ENCODE measurements around the gene ENO3. TPM values are rescaled to one million over a fixed set of nuclear protein-coding genes. Genes with fewer than 3 reads are reported as not detected.

ENO3 gene
- polyA plus RNA-seq, 3 donors, result 0.36 to 14.2 (median 0.60) TPM

GRCh38 chr17:4972752-4973151, 21.8 kb downstream of the ENO3 start:
- Histone ChIP-seq H3K4me3 (replicated peaks in 1 of 3; ENCODE audit: low read depth in 2 of 3, low read length in 3 of 3) (peak overlapping the region in 2 of 3 experiments; percentile 3 to 60), H3K79me2 (ENCODE audit: insufficient read depth, low read length) (peaks cover 33% of the 10 kb centered on the region), H3K27me3 (ENCODE audit: control insufficient read depth in 2 of 2, insufficient read depth in 2 of 2, low read length in 2 of 2) (no peaks in the 10 kb centered on the region), H2AFZ (ENCODE audit: insufficient read depth, low read depth, low read length, poor library complexity, severe bottlenecking) (no peak overlapping the region), H4K20me1 (ENCODE audit: insufficient read depth, low read length) (peaks cover 6% of the 10 kb centered on the region), H3K4me1 (ENCODE audit: control insufficient read depth in 1 of 2, insufficient read depth in 2 of 2, low read length in 2 of 2) (peaks cover 44 to 54% of the 10 kb centered on the region in 2 donors), H3K36me3 (replicated peaks in 1 of 2; ENCODE audit: control insufficient read depth in 1 of 2, insufficient read depth in 2 of 2, low read length in 2 of 2) (peaks cover 56 to 82% of the 10 kb centered on the region in 2 donors), H3K9me3 (replicated peaks in 1 of 2; ENCODE audit: control insufficient read depth in 1 of 2, insufficient read depth in 1 of 2, low read length in 2 of 2) (no peaks in the 10 kb centered on the region), H3K27ac (ENCODE audit: low read depth in 1 of 2, low read length in 2 of 2) (peak overlapping the region; percentile 46 to 60), H3K4me2 (replicated peaks; ENCODE audit: extremely low read depth, low read length, poor library complexity, severe bottlenecking) (peak overlapping the region; percentile 62), H3K9ac (ENCODE audit: insufficient read depth, low read length, poor library complexity, severe bottlenecking) (peak overlapping the region; percentile 17)
- TF ChIP-seq CTCF (IDR thresholded peaks at IDR 0.05), result no peak
- Mint-ChIP-seq H3K4me3 (peak overlapping the region; percentile 67 to 85), H3K27ac (peak overlapping the region; percentile 70 to 90 (median 81)), H3K27me3 (ENCODE audit: low read depth in 3 of 3) (peaks cover 0 to 2% (median 2%) of the 10 kb centered on the region in 3 donors), H3K9me3 (no peaks in the 10 kb centered on the region), H3K4me1 (peaks cover 48% of the 10 kb centered on the region), H3K36me3 (peaks cover 78 to 90% of the 10 kb centered on the region in 2 donors)
- intact Hi-C loops (cut with micrococcal nuclease), result no loop called here
- DNase-seq, result no peak
- WGBS (ENCODE audit: insufficient coverage), result 98% methylated on average over 10 of the region's 12 CpGs

DNA sequence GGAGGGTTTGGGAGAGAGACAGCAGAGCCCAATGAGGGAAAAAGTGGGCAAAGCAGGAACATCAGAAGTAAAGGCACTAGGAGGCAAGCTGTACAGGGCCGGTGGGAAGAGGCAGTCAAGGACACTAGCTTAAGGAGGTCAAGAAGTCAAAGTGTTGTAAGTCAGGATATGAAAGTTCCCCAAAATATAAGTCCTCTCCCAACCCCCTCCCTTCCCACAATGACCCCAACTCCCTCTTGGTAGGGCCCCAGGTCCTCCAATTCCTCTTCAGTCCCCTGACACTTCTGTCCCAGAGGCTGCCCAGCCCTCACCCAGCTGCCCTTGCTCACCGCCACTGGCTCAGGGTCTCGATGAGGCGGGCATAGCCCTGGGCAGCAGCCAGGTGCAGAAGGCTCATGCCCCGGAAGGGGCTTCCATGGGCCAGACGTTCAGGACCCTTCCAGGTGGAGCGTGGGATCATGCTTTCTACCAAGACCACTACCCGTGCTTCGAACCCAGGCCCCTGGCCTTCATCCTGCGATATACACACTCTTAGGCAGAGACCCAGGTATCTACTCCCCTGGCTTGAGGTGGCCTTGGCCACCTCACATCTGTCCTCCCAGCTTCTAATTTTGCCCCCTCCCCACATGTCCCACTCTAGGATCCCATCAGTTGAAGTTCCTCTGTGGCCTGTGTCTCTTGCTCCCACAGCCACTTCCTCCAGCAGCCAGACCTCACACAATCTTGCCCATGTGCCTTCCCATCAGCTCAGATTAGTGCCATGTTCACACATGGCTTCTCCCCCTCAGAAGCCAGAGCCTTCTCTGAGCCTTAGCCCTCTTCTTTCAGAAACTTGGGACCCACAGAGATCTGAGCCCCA, 22.6 kb downstream of the ENO3 start:
- no peaks in the 10 kb centered on the region for H3K27me3 ChIP-seq (ENCODE audit: control insufficient read depth in 2 of 2, insufficient read depth in 2 of 2, low read length in 2 of 2)
- Mint-ChIP-seq H3K36me3 (peaks cover 84 to 97% of the 10 kb centered on the region in 2 donors), H3K4me1 (peaks cover 54% of the 10 kb centered on the region), H3K9me3 (no peaks in the 10 kb centered on the region), H3K27me3 (ENCODE audit: low read depth in 3 of 3) (peaks cover 0 to 2% (median 2%) of the 10 kb centered on the region in 3 donors), H3K4me3 (peak overlapping the region; percentile 67 to 85), H3K27ac (peak overlapping the region; percentile 70 to 90 (median 82))
- intact Hi-C loops (cut with micrococcal nuclease), result no loop called here
- 91% methylated on average over 9 of the region's 10 CpGs for WGBS (ENCODE audit: insufficient coverage)
- DNase-seq, result peak in 2 of 3 donors; percentile 29 to 30
- peak overlapping the region in 2 of 3 experiments; percentile 3 to 60 for H3K4me3 ChIP-seq (replicated peaks in 1 of 3; ENCODE audit: low read depth in 2 of 3, low read length in 3 of 3)
- H3K4me2 ChIP-seq (replicated peaks; ENCODE audit: extremely low read depth, low read length, poor library complexity, severe bottlenecking), result peak overlapping the region; percentile 62
- no peaks in the 10 kb centered on the region for H3K9me3 ChIP-seq (replicated peaks in 1 of 2; ENCODE audit: control insufficient read depth in 1 of 2, insufficient read depth in 1 of 2, low read length in 2 of 2)
- TF ChIP-seq CTCF (IDR thresholded peaks at IDR 0.05), result no peak
- H3K4me1 ChIP-seq (ENCODE audit: control insufficient read depth in 1 of 2, insufficient read depth in 2 of 2, low read length in 2 of 2), result peaks cover 44 to 54% of the 10 kb centered on the region in 2 donors
- H3K36me3 ChIP-seq (replicated peaks in 1 of 2; ENCODE audit: control insufficient read depth in 1 of 2, insufficient read depth in 2 of 2, low read length in 2 of 2), result peaks cover 63 to 90% of the 10 kb centered on the region in 2 donors
- H2AFZ ChIP-seq (ENCODE audit: insufficient read depth, low read depth, low read length, poor library complexity, severe bottlenecking), result no peak overlapping the region
- H4K20me1 ChIP-seq (ENCODE audit: insufficient read depth, low read length), result peaks cover 6% of the 10 kb centered on the region
- peak overlapping the region; percentile 17 for H3K9ac ChIP-seq (ENCODE audit: insufficient read depth, low read length, poor library complexity, severe bottlenecking)
- peak overlapping the region; percentile 46 to 60 for H3K27ac ChIP-seq (ENCODE audit: low read depth in 1 of 2, low read length in 2 of 2)
- H3K79me2 ChIP-seq (ENCODE audit: insufficient read depth, low read length), result peaks cover 29% of the 10 kb centered on the region

All from CD14-positive monocyte (primary cell).